Sigmoid colon (tissue), 7 donors: ENCODE measurements around the gene ABCA1. TPM values are rescaled to one million over a fixed set of nuclear protein-coding genes. Genes with fewer than 3 reads are reported as not detected.

Source experiments
- DNase-seq: peaks from one replicate; pipeline ENCODE4 v3.0.0-alpha.2; 2019
- H3K27ac ChIP-seq, 4 donors: fragments of 200-600 bp; sonication (generic); one replicate each; pipeline ENCODE4 v1.5.1; 2016 to 2019; ENCODE audit warnings: mild to moderate bottlenecking in 1 of 4
- H3K27me3 ChIP-seq, 3 donors: fragments of 200-600 bp; sonication (generic); one replicate each; pipeline ENCODE4 v1.5.1; 2019; ENCODE audit warnings: mild to moderate bottlenecking in 1 of 3
- H3K36me3 ChIP-seq, 4 donors: fragments of 200-600 bp; sonication (generic); one replicate each; pipeline ENCODE4 v1.5.1; 2016 to 2019
- H3K4me1 ChIP-seq, 4 donors: fragments of 200-600 bp; sonication (generic); one replicate each; pipeline ENCODE4 v1.5.1; 2017 to 2019
- H3K4me3 ChIP-seq, 4 donors: fragments of 200-600 bp; sonication (generic); one replicate each; pipeline ENCODE4 v1.5.1; 2017 to 2019; ENCODE audit warnings: mild to moderate bottlenecking in 2 of 4, moderate library complexity in 1 of 4
- H3K9me3 ChIP-seq, 4 donors: fragments of 200-600 bp in 3 of 4; sonication (generic) in 3 of 4; one replicate each; pipeline versions ENCODE4 v1.5.1 to v1.6.1; 2013 to 2019
- EP300 ChIP-seq, 4 donors: sonication (generic); formaldehyde crosslinking; IDR thresholded peaks; one replicate each; pipeline ENCODE4 v1.6.1; 2017; ENCODE audit warnings: antibody characterized with exemption in 4 of 4
- POLR2A ChIP-seq, 2 donors: fragments of 450-650 bp; IDR thresholded peaks; one replicate each; pipeline ENCODE4 v1.6.1; 2016; ENCODE audit warnings: antibody characterized with exemption in 2 of 2, mild to moderate bottlenecking in 2 of 2, moderate library complexity in 2 of 2
- POLR2AphosphoS5 ChIP-seq, 4 donors: sonication (generic); formaldehyde crosslinking; IDR thresholded peaks; one replicate each; pipeline ENCODE4 v1.6.1; 2017; ENCODE audit warnings: antibody characterized with exemption in 4 of 4
- WGBS, 2 donors: extraction: QIAGEN DNeasy Blood & Tissue Kit; methylation state at CpG; one replicate each; pipeline ENCODE4 v1.1.7; 2013; 5-methylcytosine and 5-hydroxymethylcytosine counted together
- intact Hi-C: fragments of 100-400 bp; cut with DNase I; formaldehyde crosslinking; loops from one replicate; pipeline ENCODE4 v1.15.1; 2023
- polyA plus RNA-seq, 3 donors: library from polyadenylated mRNA; stranded (reverse); fragments of 200-250 nt; gene quantifications; one replicate each; pipeline ENCODE4 v1.2.3, GENCODE V29; 2013
- total RNA-seq, 4 donors: library from RNA; depleted of rRNA; stranded (reverse); fragments of >200 nt; gene quantifications; one replicate each; pipeline ENCODE4 v1.1.0, GENCODE V29; 2016
- TF ChIP-seq, protein P1 (sequence below), 4 experiments: fragments of 450-650 bp in 3 of 4; fragments of 200-600 bp in 1 of 4; IDR thresholded peaks; one replicate each; pipeline ENCODE4 v1.5.1; 2016 to 2019; ENCODE audit warnings: antibody characterized with exemption in 4 of 4, mild to moderate bottlenecking in 3 of 4, moderate library complexity in 2 of 4
- donor health status: healthy with polysubstance abuse.
- donor health status: Bipolar disorder and iron deficiency.
- donor health status: healthy.

Gene ABCA1
- total and polyA plus RNA-seq, 7 donors = 2.4 to 110 (median 76.7) TPM

DNA sequence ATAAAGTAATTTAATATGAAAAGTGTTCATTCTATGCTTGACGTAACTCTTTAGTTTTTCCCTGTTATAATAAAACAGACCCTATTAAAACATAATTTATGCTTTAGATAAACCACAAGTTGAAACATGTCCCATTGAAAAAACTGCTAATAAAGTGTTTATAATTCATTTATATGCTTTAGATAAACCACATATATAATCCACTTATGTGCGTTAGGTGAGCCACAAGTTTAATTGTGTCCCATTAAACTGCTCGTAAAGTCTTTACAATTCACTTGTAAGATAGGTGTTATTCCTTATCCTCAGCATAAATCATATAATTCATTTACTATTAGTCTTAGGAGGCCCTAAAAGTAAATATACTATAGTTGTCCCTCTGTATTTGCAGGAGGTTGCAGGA is 160.4 kb downstream of the ABCA1 start:
- WGBS, 2 donors = 57 to 88% methylated on average over 3 of the region's 3 CpGs
- no peak overlapping the region for H3K27ac ChIP-seq
- intact Hi-C loops = loop anchor here (10.0 kb wide), 1 partner anchor 647 kb away; no protein-coding TSS in a partner anchor
- no peaks in the 10 kb centered on the region for H3K9me3 ChIP-seq
- H3K36me3 ChIP-seq = no peaks in the 10 kb centered on the region
- H3K4me1 ChIP-seq = peaks cover 0 to 12% (median 7%) of the 10 kb centered on the region in 4 donors
- DNase-seq = no peak
- H3K4me3 ChIP-seq = no peak overlapping the region
- TF ChIP-seq EP300 (IDR thresholded peaks at IDR 0.05) = no peak
- no peak for TF ChIP-seq POLR2A (IDR thresholded peaks at IDR 0.05)
- no peak for TF ChIP-seq POLR2AphosphoS5 (IDR thresholded peaks at IDR 0.05)
- H3K27me3 ChIP-seq = no peaks in the 10 kb centered on the region

DNA sequence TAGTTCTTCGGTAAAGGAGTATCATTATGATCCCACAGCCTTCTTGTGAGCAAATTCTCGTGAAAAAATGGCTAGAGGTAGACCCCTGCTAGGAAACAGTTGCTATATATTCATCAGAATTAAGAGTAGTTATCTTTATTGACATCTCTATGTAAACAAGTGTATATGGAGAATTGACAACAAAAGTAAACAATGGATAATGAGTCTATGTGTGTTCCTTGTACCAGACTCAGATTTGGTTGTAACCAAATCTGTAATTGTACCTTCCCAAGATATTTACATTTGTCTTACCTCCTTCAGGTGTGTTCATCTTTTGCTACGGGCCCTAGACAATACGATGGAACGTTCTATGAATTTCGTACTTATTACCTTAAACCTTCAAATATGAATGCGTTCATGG is 161.9 kb downstream of the ABCA1 start:
- H3K9me3 ChIP-seq = no peaks in the 10 kb centered on the region
- no peak overlapping the region for H3K27ac ChIP-seq
- DNase-seq = no peak
- H3K4me3 ChIP-seq = no peak overlapping the region
- H3K4me1 ChIP-seq = peaks cover 0 to 12% (median 7%) of the 10 kb centered on the region in 4 donors
- peaks cover 0 to 3% (median 0%) of the 10 kb centered on the region in 4 donors for H3K36me3 ChIP-seq
- no peak for TF ChIP-seq POLR2AphosphoS5 (IDR thresholded peaks at IDR 0.05)
- no peak for TF ChIP-seq EP300 (IDR thresholded peaks at IDR 0.05)
- TF ChIP-seq, protein P1, sequence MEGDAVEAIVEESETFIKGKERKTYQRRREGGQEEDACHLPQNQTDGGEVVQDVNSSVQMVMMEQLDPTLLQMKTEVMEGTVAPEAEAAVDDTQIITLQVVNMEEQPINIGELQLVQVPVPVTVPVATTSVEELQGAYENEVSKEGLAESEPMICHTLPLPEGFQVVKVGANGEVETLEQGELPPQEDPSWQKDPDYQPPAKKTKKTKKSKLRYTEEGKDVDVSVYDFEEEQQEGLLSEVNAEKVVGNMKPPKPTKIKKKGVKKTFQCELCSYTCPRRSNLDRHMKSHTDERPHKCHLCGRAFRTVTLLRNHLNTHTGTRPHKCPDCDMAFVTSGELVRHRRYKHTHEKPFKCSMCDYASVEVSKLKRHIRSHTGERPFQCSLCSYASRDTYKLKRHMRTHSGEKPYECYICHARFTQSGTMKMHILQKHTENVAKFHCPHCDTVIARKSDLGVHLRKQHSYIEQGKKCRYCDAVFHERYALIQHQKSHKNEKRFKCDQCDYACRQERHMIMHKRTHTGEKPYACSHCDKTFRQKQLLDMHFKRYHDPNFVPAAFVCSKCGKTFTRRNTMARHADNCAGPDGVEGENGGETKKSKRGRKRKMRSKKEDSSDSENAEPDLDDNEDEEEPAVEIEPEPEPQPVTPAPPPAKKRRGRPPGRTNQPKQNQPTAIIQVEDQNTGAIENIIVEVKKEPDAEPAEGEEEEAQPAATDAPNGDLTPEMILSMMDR (IDR thresholded peaks at IDR 0.05) = no peak
- TF ChIP-seq POLR2A (IDR thresholded peaks at IDR 0.05) = no peak
- no peaks in the 10 kb centered on the region for H3K27me3 ChIP-seq
- intact Hi-C loops = loop anchor here (10.0 kb wide), 1 partner anchor 649 kb away; no protein-coding TSS in a partner anchor
- WGBS, 2 donors = 46 to 85% methylated on average over 7 of the region's 7 CpGs

DNA sequence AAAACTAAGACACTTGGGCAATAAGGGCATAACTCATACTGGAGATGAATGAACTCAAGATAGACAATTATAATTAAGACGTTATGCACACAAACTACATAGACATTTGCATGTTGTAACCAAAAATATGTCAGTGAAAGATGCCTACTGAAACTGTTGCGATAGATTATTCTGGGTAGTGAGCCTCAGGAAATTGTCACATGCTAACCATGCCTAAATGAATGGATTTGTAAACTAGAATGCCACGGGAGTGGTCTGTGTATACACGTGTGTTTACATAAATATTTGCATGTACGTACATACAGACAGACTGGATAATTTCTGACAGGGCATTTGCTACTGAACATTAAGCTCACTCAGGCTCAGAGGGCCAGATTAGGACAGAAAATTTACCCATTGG is 162.8 kb downstream of the ABCA1 start:
- no peaks in the 10 kb centered on the region for H3K9me3 ChIP-seq
- no peaks in the 10 kb centered on the region for H3K27me3 ChIP-seq
- peaks cover 0 to 12% (median 7%) of the 10 kb centered on the region in 4 donors for H3K4me1 ChIP-seq
- TF ChIP-seq POLR2AphosphoS5 (IDR thresholded peaks at IDR 0.05) (no peak), EP300 (IDR thresholded peaks at IDR 0.05) (no peak), POLR2A (IDR thresholded peaks at IDR 0.05) (no peak)
- TF ChIP-seq, protein P1 (IDR thresholded peaks at IDR 0.05) = no peak
- no peak for DNase-seq
- 24 to 61% methylated on average over 5 of the region's 5 CpGs for WGBS, 2 donors
- peaks cover 0 to 7% (median 0%) of the 10 kb centered on the region in 4 donors for H3K36me3 ChIP-seq
- no peak overlapping the region for H3K4me3 ChIP-seq
- no peak overlapping the region for H3K27ac ChIP-seq
- intact Hi-C loops = loop anchor here (10.0 kb wide), 1 partner anchor 650 kb away; no protein-coding TSS in a partner anchor

DNA sequence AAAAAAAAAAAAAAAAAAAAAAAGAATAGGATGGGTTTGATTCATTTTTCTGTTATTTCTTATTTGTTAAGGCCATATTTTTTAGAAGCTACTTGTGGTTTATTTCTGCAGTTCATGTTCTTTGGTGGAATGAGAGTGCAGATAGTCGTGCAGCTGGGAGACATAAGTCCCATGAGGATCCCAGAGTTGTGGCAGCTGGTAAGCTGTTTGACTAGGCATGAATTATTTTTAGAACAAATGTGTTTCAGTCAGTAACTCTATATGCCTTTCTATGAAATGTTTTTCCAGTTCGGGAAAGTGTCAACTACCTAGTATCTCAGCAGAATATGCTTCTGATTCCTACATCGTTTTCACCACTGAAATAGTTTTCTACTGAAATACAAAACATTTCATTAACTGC is 169.0 kb downstream of the ABCA1 start:
- H3K4me1 ChIP-seq = no peaks in the 10 kb centered on the region
- H3K36me3 ChIP-seq = peaks cover 0 to 43% (median 0%) of the 10 kb centered on the region in 4 donors
- TF ChIP-seq, protein P1 (IDR thresholded peaks at IDR 0.05) = no peak
- TF ChIP-seq POLR2A (IDR thresholded peaks at IDR 0.05) (no peak), POLR2AphosphoS5 (IDR thresholded peaks at IDR 0.05) (no peak), EP300 (IDR thresholded peaks at IDR 0.05) (no peak)
- intact Hi-C loops = no loop called here
- DNase-seq = no peak
- no peak overlapping the region for H3K4me3 ChIP-seq
- no peak overlapping the region for H3K27ac ChIP-seq
- H3K9me3 ChIP-seq = no peaks in the 10 kb centered on the region
- H3K27me3 ChIP-seq = no peaks in the 10 kb centered on the region
- WGBS, 2 donors = 63 to 83% methylated on average over 3 of the region's 3 CpGs

DNA sequence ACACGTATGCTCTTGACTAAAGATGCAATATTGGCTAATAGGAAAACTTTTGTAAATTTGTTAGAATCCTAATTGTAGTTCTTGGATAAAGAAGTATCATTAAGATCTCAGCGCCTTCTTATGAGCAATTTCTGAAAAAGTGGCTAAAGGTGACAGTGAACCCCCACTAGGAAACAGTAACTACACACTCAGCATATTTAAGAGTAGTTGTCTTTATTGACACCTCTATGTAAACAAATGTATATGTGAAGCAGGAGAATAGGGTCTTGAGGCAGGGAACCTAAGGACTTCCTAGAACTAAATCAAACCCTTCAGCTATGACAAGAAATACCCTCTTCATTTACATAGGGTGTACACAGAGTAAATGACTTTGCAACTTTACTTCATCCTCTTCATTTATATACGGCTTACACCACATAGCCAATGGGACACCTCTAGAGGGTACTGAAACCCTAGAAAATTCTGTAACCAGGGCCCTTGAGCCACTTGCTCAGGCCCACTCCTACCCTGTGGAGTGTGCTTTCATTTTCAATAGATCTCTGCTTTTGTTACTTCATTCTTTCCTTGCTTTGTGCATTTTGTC is 177.7 kb downstream of the ABCA1 start:
- intact Hi-C loops = no loop called here
- DNase-seq = no peak
- Histone ChIP-seq H3K4me3 (no peak overlapping the region), H3K4me1 (peaks cover 0 to 18% (median 10%) of the 10 kb centered on the region in 4 donors), H3K9me3 (no peaks in the 10 kb centered on the region), H3K27me3 (no peaks in the 10 kb centered on the region), H3K36me3 (peaks cover 0 to 43% (median 0%) of the 10 kb centered on the region in 4 donors), H3K27ac (no peak overlapping the region)
- no peak for TF ChIP-seq EP300 (IDR thresholded peaks at IDR 0.05)
- no peak for TF ChIP-seq POLR2AphosphoS5 (IDR thresholded peaks at IDR 0.05)
- 90 to 94% methylated on average over 3 of the region's 3 CpGs for WGBS, 2 donors
